ENCODE results near the gene ALDH16A1.

ALDH16A1 gene

DNA sequence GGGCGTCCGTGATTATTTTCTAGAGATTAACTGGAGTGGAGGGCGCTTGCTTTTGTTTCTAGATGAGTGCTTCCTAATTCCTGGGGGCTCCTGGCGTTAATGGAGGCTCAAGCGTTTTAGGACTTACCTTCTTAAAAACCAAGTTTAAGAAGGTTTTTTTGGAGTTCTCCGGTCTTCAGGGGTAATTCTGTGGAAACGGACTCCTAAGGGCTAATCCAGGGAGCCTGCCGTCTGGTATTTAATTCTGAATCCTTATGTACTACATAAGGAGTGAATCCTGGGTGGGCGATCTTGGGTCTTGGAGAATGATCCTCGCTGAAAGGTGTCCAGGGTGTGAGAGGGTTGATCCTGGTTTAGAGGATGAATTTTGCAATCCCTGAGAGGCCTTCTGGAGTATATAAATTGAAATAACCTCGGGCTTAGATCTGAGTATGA lies 43.6 kb downstream of the ALDH16A1 start:
- peaks cover 32% of the 10 kb centered on the region for H3K4me1 ChIP-seq (ENCODE audit: control insufficient read depth, insufficient read depth, low read length)
- peak overlapping the region; percentile 100 for H3K9ac ChIP-seq (ENCODE audit: low read length)
- DNase-seq (ENCODE audit: low read depth), result no peak
- H3K36me3 ChIP-seq (ENCODE audit: control insufficient read depth, insufficient read depth, low read length, severe bottlenecking), result peaks cover 49% of the 10 kb centered on the region
- no peaks in the 10 kb centered on the region for H3K9me3 ChIP-seq (ENCODE audit: control insufficient read depth, low read length)
- peak overlapping the region; percentile 100 for H3K4me3 ChIP-seq (ENCODE audit: low read length)
- no peaks in the 10 kb centered on the region for H3K27me3 ChIP-seq (replicated peaks; ENCODE audit: control insufficient read depth, insufficient read depth, low read length)

GRCh38 chr19:49497047-49497788 lies 44.2 kb downstream of the ALDH16A1 start:
- peak overlapping the region; percentile 100 for H3K4me3 ChIP-seq (ENCODE audit: low read length)
- H3K4me1 ChIP-seq (ENCODE audit: control insufficient read depth, insufficient read depth, low read length), result peaks cover 32% of the 10 kb centered on the region
- H3K9ac ChIP-seq (ENCODE audit: low read length), result peak overlapping the region; percentile 100
- DNase-seq (ENCODE audit: low read depth), result peak; percentile 79
- no peaks in the 10 kb centered on the region for H3K9me3 ChIP-seq (ENCODE audit: control insufficient read depth, low read length)
- H3K36me3 ChIP-seq (ENCODE audit: control insufficient read depth, insufficient read depth, low read length, severe bottlenecking), result peaks cover 43% of the 10 kb centered on the region
- no peaks in the 10 kb centered on the region for H3K27me3 ChIP-seq (replicated peaks; ENCODE audit: control insufficient read depth, insufficient read depth, low read length)

DNA sequence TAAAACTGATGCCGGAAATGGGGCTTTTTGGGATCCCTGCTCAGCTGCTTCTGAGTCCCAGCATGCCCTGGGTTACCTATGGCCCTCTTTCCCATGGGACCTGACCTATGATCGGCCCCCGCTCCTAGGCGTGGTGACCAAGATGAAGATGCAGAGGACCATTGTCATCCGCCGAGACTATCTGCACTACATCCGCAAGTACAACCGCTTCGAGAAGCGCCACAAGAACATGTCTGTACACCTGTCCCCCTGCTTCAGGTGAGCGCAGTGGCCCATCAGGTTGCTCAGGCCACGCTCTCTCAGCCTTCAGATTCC lies 44.7 kb downstream of the ALDH16A1 start:
- Histone ChIP-seq H3K9me3 (ENCODE audit: control insufficient read depth, low read length) (no peaks in the 10 kb centered on the region), H3K36me3 (ENCODE audit: control insufficient read depth, insufficient read depth, low read length, severe bottlenecking) (peaks cover 37% of the 10 kb centered on the region), H3K4me1 (ENCODE audit: control insufficient read depth, insufficient read depth, low read length) (peaks cover 36% of the 10 kb centered on the region), H3K9ac (ENCODE audit: low read length) (peak overlapping the region; percentile 100), H3K27me3 (replicated peaks; ENCODE audit: control insufficient read depth, insufficient read depth, low read length) (no peaks in the 10 kb centered on the region), H3K4me3 (ENCODE audit: low read length) (peak overlapping the region; percentile 100)
- no peak for DNase-seq (ENCODE audit: low read depth)

- H3K9me3 ChIP-seq (ENCODE audit: control insufficient read depth, low read length), result no peaks in the 10 kb centered on the region
- H3K36me3 ChIP-seq (ENCODE audit: control insufficient read depth, insufficient read depth, low read length, severe bottlenecking), result peaks cover 31% of the 10 kb centered on the region
- peak overlapping the region; percentile 100 for H3K9ac ChIP-seq (ENCODE audit: low read length)
- peaks cover 41% of the 10 kb centered on the region for H3K4me1 ChIP-seq (ENCODE audit: control insufficient read depth, insufficient read depth, low read length)
- H3K4me3 ChIP-seq (ENCODE audit: low read length), result peak overlapping the region; percentile 39
- no peaks in the 10 kb centered on the region for H3K27me3 ChIP-seq (replicated peaks; ENCODE audit: control insufficient read depth, insufficient read depth, low read length)
- DNase-seq (ENCODE audit: low read depth), result no peak
Observed at GRCh38 chr19:49498475-49498874, 45.5 kb downstream of the ALDH16A1 start.

DNA sequence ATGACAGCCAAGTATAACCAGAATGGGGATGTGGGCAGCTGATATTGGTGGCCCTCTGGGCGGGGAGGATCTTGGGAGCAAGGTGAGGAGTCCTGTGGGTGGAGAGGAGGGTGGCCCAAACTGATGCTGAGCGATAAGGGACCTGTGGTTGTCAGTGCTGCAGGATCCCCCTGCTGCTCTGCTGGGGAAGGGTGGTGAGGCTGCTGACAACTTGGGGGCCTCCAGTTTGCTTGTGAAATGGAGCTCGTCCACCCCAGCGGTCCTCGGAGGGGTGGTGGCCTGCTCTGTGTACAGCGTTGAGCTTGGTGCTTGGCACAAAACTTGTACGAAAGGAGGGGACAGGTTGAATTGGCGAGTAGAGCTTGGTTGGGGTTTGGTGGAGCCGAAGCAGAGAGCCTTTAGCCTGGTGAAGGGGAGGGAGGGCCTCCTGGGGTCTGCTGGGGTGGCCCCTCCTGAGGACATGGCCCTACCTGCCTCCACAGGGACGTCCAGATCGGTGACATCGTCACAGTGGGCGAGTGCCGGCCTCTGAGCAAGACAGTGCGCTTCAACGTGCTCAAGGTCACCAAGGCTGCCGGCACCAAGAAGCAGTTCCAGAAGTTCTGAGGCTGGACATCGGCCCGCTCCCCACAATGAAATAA lies 46.1 kb downstream of the ALDH16A1 start:
- Histone ChIP-seq H3K4me1 (ENCODE audit: control insufficient read depth, insufficient read depth, low read length) (peaks cover 45% of the 10 kb centered on the region), H3K27me3 (replicated peaks; ENCODE audit: control insufficient read depth, insufficient read depth, low read length) (no peaks in the 10 kb centered on the region), H3K9ac (ENCODE audit: low read length) (peak overlapping the region; percentile 100), H3K4me3 (ENCODE audit: low read length) (peak overlapping the region; percentile 39), H3K36me3 (ENCODE audit: control insufficient read depth, insufficient read depth, low read length, severe bottlenecking) (peaks cover 31% of the 10 kb centered on the region), H3K9me3 (ENCODE audit: control insufficient read depth, low read length) (no peaks in the 10 kb centered on the region)
- no peak for DNase-seq (ENCODE audit: low read depth)

DNA sequence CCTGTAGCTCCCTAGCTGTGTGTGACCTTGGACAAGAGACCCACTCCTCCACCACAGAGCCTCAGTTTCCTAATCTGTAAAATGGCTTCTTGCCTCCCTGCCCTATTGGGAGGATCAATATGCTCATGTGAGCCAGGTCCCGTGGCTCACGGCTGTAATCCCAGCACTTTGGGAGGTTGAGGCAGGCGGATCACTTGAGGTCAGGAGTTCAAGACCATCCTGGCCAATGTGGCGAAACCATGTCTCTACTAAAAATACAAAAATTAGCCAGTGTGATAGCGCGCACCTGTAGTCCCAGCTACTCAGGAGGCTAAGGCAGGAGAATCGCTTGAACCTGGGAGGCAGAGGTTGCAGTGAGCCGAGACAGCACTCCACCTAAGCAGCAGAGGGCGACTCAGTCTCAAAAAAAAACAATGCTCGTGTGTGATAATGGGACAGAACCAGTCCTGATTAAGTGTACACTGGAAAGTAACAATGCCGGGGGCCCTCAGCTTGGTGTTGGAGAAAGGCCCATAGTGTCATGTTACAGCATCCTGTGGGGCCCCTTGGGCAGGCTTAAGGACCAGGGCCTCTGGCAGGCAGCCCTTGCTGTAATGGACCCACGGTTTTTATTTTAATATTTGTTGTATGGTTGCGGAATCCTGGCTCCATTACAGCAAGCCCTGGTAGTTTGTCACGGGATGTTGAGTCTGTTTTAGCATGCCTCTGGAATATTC lies 50.0 kb downstream of the ALDH16A1 start:
- Histone ChIP-seq H3K36me3 (ENCODE audit: control insufficient read depth, insufficient read depth, low read length, severe bottlenecking) (peaks cover 22% of the 10 kb centered on the region), H3K4me1 (ENCODE audit: control insufficient read depth, insufficient read depth, low read length) (peaks cover 44% of the 10 kb centered on the region), H3K27me3 (replicated peaks; ENCODE audit: control insufficient read depth, insufficient read depth, low read length) (no peaks in the 10 kb centered on the region), H3K9ac (ENCODE audit: low read length) (peak overlapping the region; percentile 68), H3K9me3 (ENCODE audit: control insufficient read depth, low read length) (no peaks in the 10 kb centered on the region), H3K4me3 (ENCODE audit: low read length) (no peak overlapping the region)
- DNase-seq (ENCODE audit: low read depth), result peak; percentile 95

GRCh38 chr19:49503582-49503962 lies 50.5 kb downstream of the ALDH16A1 start:
- peaks cover 38% of the 10 kb centered on the region for H3K4me1 ChIP-seq (ENCODE audit: control insufficient read depth, insufficient read depth, low read length)
- no peaks in the 10 kb centered on the region for H3K9me3 ChIP-seq (ENCODE audit: control insufficient read depth, low read length)
- DNase-seq (ENCODE audit: low read depth), result no peak
- peak overlapping the region; percentile 55 for H3K9ac ChIP-seq (ENCODE audit: low read length)
- H3K36me3 ChIP-seq (ENCODE audit: control insufficient read depth, insufficient read depth, low read length, severe bottlenecking), result peaks cover 17% of the 10 kb centered on the region
- no peaks in the 10 kb centered on the region for H3K27me3 ChIP-seq (replicated peaks; ENCODE audit: control insufficient read depth, insufficient read depth, low read length)
- H3K4me3 ChIP-seq (ENCODE audit: low read length), result no peak overlapping the region

- no peak overlapping the region for H3K4me3 ChIP-seq (ENCODE audit: low read length)
- no peak overlapping the region for H3K9ac ChIP-seq (ENCODE audit: low read length)
- peaks cover 25% of the 10 kb centered on the region for H3K4me1 ChIP-seq (ENCODE audit: control insufficient read depth, insufficient read depth, low read length)
- H3K9me3 ChIP-seq (ENCODE audit: control insufficient read depth, low read length), result no peaks in the 10 kb centered on the region
- H3K27me3 ChIP-seq (replicated peaks; ENCODE audit: control insufficient read depth, insufficient read depth, low read length), result no peaks in the 10 kb centered on the region
- peak; percentile 47 for DNase-seq (ENCODE audit: low read depth)
- no peaks in the 10 kb centered on the region for H3K36me3 ChIP-seq (ENCODE audit: control insufficient read depth, insufficient read depth, low read length, severe bottlenecking)
Observed at GRCh38 chr19:49506575-49507105, 53.6 kb downstream of the ALDH16A1 start.

GRCh38 chr19:49507803-49508494 lies 54.9 kb downstream of the ALDH16A1 start:
- H3K36me3 ChIP-seq (ENCODE audit: control insufficient read depth, insufficient read depth, low read length, severe bottlenecking), result no peaks in the 10 kb centered on the region
- no peaks in the 10 kb centered on the region for H3K27me3 ChIP-seq (replicated peaks; ENCODE audit: control insufficient read depth, insufficient read depth, low read length)
- no peak overlapping the region for H3K9ac ChIP-seq (ENCODE audit: low read length)
- no peak for DNase-seq (ENCODE audit: low read depth)
- no peaks in the 10 kb centered on the region for H3K9me3 ChIP-seq (ENCODE audit: control insufficient read depth, low read length)
- peaks cover 27% of the 10 kb centered on the region for H3K4me1 ChIP-seq (ENCODE audit: control insufficient read depth, insufficient read depth, low read length)
- no peak overlapping the region for H3K4me3 ChIP-seq (ENCODE audit: low read length)

- Histone ChIP-seq H3K9me3 (ENCODE audit: control insufficient read depth, low read length) (no peaks in the 10 kb centered on the region), H3K9ac (ENCODE audit: low read length) (peak overlapping the region; percentile 91), H3K4me1 (ENCODE audit: control insufficient read depth, insufficient read depth, low read length) (peaks cover 36% of the 10 kb centered on the region), H3K27me3 (replicated peaks; ENCODE audit: control insufficient read depth, insufficient read depth, low read length) (no peaks in the 10 kb centered on the region), H3K36me3 (ENCODE audit: control insufficient read depth, insufficient read depth, low read length, severe bottlenecking) (peaks cover under 1% of the 10 kb centered on the region), H3K4me3 (ENCODE audit: low read length) (peak overlapping the region; percentile 82)
- DNase-seq (ENCODE audit: low read depth), result peak; percentile 63
Observed at GRCh38 chr19:49512970-49513745, 60.1 kb downstream of the ALDH16A1 start.

All from adipocyte (in vitro differentiated cells).